ENCODE measurements around the gene CNTN4.

The CNTN4 gene

DNA sequence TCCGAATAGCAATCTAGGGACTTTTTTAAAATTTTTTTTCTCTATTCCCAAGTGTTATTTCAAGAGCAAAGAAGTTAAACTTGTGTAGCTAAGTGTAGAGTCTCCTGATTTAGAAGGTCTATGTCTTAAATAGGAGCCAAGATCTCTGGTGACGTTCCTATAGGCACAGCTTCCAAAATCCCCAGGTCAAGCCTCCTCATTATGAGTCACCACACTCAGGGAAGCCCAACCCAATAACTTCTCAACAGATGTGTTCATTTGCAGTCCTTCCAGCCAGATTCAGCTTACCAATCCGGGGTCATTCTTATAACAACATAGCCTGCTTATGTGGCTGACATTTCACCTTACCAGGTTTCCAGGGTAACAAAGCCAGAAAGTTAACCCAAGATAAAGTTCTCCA lies 741.2 kb downstream of the CNTN4 start:
- no peak overlapping the region for H3K4me3 ChIP-seq (ENCODE audit: low read length)
- H3K9ac ChIP-seq (ENCODE audit: low read length), result no peak overlapping the region

DNA sequence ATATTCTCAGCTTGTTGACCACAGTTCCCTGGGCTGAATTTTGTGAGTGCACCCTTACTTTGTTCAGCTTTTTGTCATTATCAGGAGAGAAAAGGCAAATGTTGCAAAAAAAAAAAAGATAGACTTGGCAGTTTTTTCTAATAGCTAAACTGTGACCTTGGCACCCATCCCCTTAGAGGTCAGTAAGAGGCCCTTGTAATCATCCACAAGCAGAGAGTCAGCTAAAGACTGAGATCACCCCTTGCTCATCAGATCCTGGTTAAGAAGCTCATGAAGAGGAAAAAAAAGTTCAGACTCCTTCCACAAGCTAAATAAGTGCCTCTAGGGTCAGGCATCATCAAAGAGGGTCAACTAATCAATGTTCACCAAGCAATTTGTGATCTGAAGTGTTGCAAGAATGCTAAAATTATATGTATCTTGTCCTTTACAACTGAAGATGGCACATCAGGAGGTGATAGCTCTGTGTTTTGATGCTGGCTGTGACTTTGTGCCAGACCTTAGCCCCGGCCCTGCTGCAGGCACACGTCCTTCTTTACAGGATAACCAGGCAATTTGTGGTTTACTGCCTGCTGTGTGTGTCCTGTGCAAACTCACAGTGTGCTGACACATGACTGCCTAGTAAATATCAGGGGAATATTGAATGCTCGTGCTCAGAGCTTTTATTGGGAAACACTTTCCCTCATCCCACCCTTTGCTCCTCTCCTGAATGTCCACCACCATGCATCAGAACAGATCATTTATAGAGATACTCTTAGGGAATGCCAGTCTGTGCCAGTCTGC lies 748.6 kb downstream of the CNTN4 start:
- Histone ChIP-seq H3K4me3 (ENCODE audit: low read length) (no peak overlapping the region), H2AFZ (ENCODE audit: low read length) (no peak overlapping the region), H3K27ac (ENCODE audit: low read length) (no peak overlapping the region), H3K4me2 (ENCODE audit: low read depth, low read length) (no peak overlapping the region), H3F3A (ENCODE audit: insufficient read depth, low read length) (no peaks in the 10 kb centered on the region), H3K79me2 (ENCODE audit: low read length) (no peaks in the 10 kb centered on the region), H3K27me3 (replicated peaks; ENCODE audit: insufficient read depth, low read length) (no peaks in the 10 kb centered on the region), H3K36me3 (replicated peaks; ENCODE audit: insufficient read depth, low read length) (no peaks in the 10 kb centered on the region), H3K4me1 (ENCODE audit: low read length) (no peaks in the 10 kb centered on the region), H3K9me3 (replicated peaks; ENCODE audit: insufficient read depth, low read length) (no peaks in the 10 kb centered on the region), H3K9ac (ENCODE audit: low read length) (no peak overlapping the region), H4K20me1 (ENCODE audit: insufficient read depth, low read length) (no peaks in the 10 kb centered on the region), H3K9me2 (replicated peaks; ENCODE audit: insufficient read depth, low read length) (no peaks in the 10 kb centered on the region)
- TF ChIP-seq, protein P1, sequence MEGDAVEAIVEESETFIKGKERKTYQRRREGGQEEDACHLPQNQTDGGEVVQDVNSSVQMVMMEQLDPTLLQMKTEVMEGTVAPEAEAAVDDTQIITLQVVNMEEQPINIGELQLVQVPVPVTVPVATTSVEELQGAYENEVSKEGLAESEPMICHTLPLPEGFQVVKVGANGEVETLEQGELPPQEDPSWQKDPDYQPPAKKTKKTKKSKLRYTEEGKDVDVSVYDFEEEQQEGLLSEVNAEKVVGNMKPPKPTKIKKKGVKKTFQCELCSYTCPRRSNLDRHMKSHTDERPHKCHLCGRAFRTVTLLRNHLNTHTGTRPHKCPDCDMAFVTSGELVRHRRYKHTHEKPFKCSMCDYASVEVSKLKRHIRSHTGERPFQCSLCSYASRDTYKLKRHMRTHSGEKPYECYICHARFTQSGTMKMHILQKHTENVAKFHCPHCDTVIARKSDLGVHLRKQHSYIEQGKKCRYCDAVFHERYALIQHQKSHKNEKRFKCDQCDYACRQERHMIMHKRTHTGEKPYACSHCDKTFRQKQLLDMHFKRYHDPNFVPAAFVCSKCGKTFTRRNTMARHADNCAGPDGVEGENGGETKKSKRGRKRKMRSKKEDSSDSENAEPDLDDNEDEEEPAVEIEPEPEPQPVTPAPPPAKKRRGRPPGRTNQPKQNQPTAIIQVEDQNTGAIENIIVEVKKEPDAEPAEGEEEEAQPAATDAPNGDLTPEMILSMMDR (IDR thresholded peaks at IDR 0.05; ENCODE audit: low read length), result no peak
- TF ChIP-seq EZH2 (optimal IDR thresholded peaks at IDR 0.05; ENCODE audit: low read depth, low read length) (no peak), EZH2phosphoT487 (IDR thresholded peaks at IDR 0.05; ENCODE audit: low read length) (no peak)
- no peak for DNase-seq

More for the DNA sequence above, 741.2 kb downstream of the CNTN4 start:
- no peaks in the 10 kb centered on the region for H3K4me1 ChIP-seq (ENCODE audit: low read length)
- H3K4me2 ChIP-seq (ENCODE audit: low read depth, low read length), result no peak overlapping the region
- H2AFZ ChIP-seq (ENCODE audit: low read length), result no peak overlapping the region
- H3K79me2 ChIP-seq (ENCODE audit: low read length), result no peaks in the 10 kb centered on the region
- TF ChIP-seq, protein P1 (IDR thresholded peaks at IDR 0.05; ENCODE audit: low read length), result no peak
- TF ChIP-seq EZH2phosphoT487 (IDR thresholded peaks at IDR 0.05; ENCODE audit: low read length), result no peak
- TF ChIP-seq EZH2 (optimal IDR thresholded peaks at IDR 0.05; ENCODE audit: low read depth, low read length), result no peak
- DNase-seq, result no peak
- no peaks in the 10 kb centered on the region for H3K9me2 ChIP-seq (replicated peaks; ENCODE audit: insufficient read depth, low read length)
- H3K36me3 ChIP-seq (replicated peaks; ENCODE audit: insufficient read depth, low read length), result no peaks in the 10 kb centered on the region
- H3K27me3 ChIP-seq (replicated peaks; ENCODE audit: insufficient read depth, low read length), result no peaks in the 10 kb centered on the region
- H3K27ac ChIP-seq (ENCODE audit: low read length), result no peak overlapping the region
- H3F3A ChIP-seq (ENCODE audit: insufficient read depth, low read length), result no peaks in the 10 kb centered on the region
- H3K9me3 ChIP-seq (replicated peaks; ENCODE audit: insufficient read depth, low read length), result no peaks in the 10 kb centered on the region
- H4K20me1 ChIP-seq (ENCODE audit: insufficient read depth, low read length), result no peaks in the 10 kb centered on the region

DNA sequence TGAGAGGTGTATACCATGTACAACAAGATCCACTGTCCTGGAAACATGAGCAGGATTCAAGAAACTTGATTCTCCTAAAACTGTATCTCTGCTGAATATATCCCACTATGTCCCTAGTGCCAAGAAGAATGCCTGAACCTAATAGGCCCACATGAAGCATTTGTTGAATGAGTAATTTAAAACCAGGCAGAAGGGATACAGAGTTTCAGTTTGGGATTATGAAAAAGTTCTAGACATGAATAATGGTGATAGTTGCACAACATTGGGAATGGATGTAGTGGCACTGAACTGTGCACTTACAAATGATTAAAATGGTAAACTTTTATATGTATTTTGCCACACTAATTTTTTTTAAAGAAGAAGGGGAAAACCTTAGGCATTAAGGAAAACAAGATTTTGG lies 750.4 kb downstream of the CNTN4 start:
- H3K9me3 ChIP-seq (replicated peaks; ENCODE audit: insufficient read depth, low read length), result no peaks in the 10 kb centered on the region
- H3K36me3 ChIP-seq (replicated peaks; ENCODE audit: insufficient read depth, low read length), result no peaks in the 10 kb centered on the region
- TF ChIP-seq EZH2phosphoT487 (IDR thresholded peaks at IDR 0.05; ENCODE audit: low read length), result no peak
- no peak for TF ChIP-seq EZH2 (optimal IDR thresholded peaks at IDR 0.05; ENCODE audit: low read depth, low read length)
- TF ChIP-seq, protein P1 (IDR thresholded peaks at IDR 0.05; ENCODE audit: low read length), result no peak

More for the DNA sequence above, 750.4 kb downstream of the CNTN4 start:
- no peaks in the 10 kb centered on the region for H3K4me1 ChIP-seq (ENCODE audit: low read length)
- no peaks in the 10 kb centered on the region for H3K79me2 ChIP-seq (ENCODE audit: low read length)
- no peak overlapping the region for H2AFZ ChIP-seq (ENCODE audit: low read length)
- no peak overlapping the region for H3K4me3 ChIP-seq (ENCODE audit: low read length)
- no peaks in the 10 kb centered on the region for H3K27me3 ChIP-seq (replicated peaks; ENCODE audit: insufficient read depth, low read length)
- DNase-seq, result no peak
- no peaks in the 10 kb centered on the region for H3K9me2 ChIP-seq (replicated peaks; ENCODE audit: insufficient read depth, low read length)
- no peaks in the 10 kb centered on the region for H4K20me1 ChIP-seq (ENCODE audit: insufficient read depth, low read length)
- H3K27ac ChIP-seq (ENCODE audit: low read length), result no peak overlapping the region
- H3F3A ChIP-seq (ENCODE audit: insufficient read depth, low read length), result no peaks in the 10 kb centered on the region
- no peak overlapping the region for H3K4me2 ChIP-seq (ENCODE audit: low read depth, low read length)
- no peak overlapping the region for H3K9ac ChIP-seq (ENCODE audit: low read length)
